Skeletal muscle satellite cell (primary cell): ENCODE measurements around the gene ADGRV1.

Experiments
- H3K27me3 ChIP-seq: 2 replicates; pipeline ENCODE4 v1.7.0; 2013; ENCODE audit warnings: low read length; ENCODE audit not compliant: control insufficient read depth, insufficient read depth
- H3K36me3 ChIP-seq: 2 replicates; pipeline ENCODE4 v1.7.0; 2013; ENCODE audit warnings: mild to moderate bottlenecking, control low read depth, low read length; ENCODE audit not compliant: insufficient read depth
- H3K4me1 ChIP-seq: 2 replicates; pipeline ENCODE4 v1.7.0; 2013; ENCODE audit warnings: low read length; ENCODE audit not compliant: control insufficient read depth, insufficient read depth
- H3K4me2 ChIP-seq: 2 replicates; pipeline ENCODE4 v1.7.0; 2013; ENCODE audit warnings: mild to moderate bottlenecking, low read length
- H3K4me3 ChIP-seq: 2 replicates; pipeline ENCODE4 v1.7.0; 2013; ENCODE audit warnings: low read length
- H3K9ac ChIP-seq: 2 replicates; pipeline ENCODE4 v1.7.0; 2013; ENCODE audit warnings: mild to moderate bottlenecking, low read depth, low read length, moderate library complexity
- H3K9me3 ChIP-seq: replicated peaks from 2 replicates; pipeline ENCODE4 v1.7.0; 2013; ENCODE audit warnings: mild to moderate bottlenecking, control low read depth, low read length

ADGRV1 gene

GRCh38 chr5:90901261-90901660 is 342.7 kb downstream of the ADGRV1 start:
- H3K27me3 ChIP-seq = no peaks in the 10 kb centered on the region
- H3K9ac ChIP-seq = no peak overlapping the region
- H3K36me3 ChIP-seq = no peaks in the 10 kb centered on the region
- H3K9me3 ChIP-seq = no peaks in the 10 kb centered on the region
- no peaks in the 10 kb centered on the region for H3K4me1 ChIP-seq
- no peak overlapping the region for H3K4me2 ChIP-seq
- no peak overlapping the region for H3K4me3 ChIP-seq

GRCh38 chr5:90902170-90902569 is 343.6 kb downstream of the ADGRV1 start:
- Histone ChIP-seq H3K4me1 (no peaks in the 10 kb centered on the region), H3K9me3 (no peaks in the 10 kb centered on the region), H3K4me2 (no peak overlapping the region), H3K36me3 (no peaks in the 10 kb centered on the region), H3K9ac (no peak overlapping the region), H3K27me3 (no peaks in the 10 kb centered on the region), H3K4me3 (no peak overlapping the region)

DNA sequence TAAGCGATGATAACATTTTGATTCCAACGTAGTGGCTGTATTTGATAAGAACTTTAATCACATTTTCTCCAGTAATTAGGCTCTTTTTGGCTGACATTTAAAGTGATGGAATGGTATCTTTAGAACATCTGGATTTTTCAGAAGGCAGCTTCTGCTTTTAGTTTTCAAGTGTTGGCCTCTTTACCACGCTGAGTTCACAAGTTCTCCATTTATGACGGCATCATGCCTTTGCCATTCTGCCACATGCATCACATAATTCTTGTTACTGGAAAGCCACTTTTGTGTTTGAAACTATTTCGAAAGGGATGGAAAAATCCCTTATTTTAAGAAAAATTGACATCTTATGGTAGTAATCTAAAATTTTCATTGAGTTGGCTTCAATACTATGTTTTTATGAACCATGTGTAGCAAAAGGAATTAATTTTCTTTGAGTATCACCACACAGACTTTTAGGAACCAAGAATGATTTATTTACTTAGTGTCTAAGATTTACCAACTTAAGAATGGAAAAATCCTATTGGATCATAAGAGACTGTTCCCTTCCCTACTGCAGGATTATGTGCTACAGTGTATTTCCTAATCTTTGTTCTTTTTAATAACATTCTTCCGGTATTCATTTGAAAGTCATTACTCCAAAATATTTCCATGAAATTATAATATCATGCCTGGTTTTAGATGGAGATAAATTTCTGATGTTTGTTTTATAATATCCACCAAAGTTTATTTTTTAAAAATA is 344.2 kb downstream of the ADGRV1 start:
- H3K9ac ChIP-seq = no peak overlapping the region
- H3K4me2 ChIP-seq = no peak overlapping the region
- no peaks in the 10 kb centered on the region for H3K36me3 ChIP-seq
- no peaks in the 10 kb centered on the region for H3K4me1 ChIP-seq
- no peaks in the 10 kb centered on the region for H3K27me3 ChIP-seq
- no peak overlapping the region for H3K4me3 ChIP-seq
- no peaks in the 10 kb centered on the region for H3K9me3 ChIP-seq

DNA sequence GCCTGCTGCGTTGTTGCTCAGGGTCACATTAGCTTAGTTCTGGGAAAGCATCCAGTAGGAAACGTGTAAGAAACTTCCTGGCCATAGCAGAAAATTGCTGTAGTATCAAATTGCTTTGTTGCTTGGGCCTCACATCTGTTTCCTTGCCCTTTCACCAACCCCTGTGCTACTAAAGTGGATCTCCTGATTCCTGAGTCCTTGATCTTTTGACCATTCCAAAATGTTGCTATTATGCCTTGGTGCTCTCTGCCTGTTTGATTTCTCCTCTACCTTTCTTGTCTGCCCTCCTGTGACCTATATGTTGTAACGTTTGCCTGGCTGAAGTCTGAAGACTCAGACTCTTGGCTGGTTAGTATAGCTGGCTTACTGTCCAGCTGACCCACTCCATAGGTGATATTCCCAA is 350.5 kb downstream of the ADGRV1 start:
- Histone ChIP-seq H3K4me3 (no peak overlapping the region), H3K4me2 (no peak overlapping the region), H3K4me1 (peaks cover 6% of the 10 kb centered on the region), H3K36me3 (no peaks in the 10 kb centered on the region), H3K27me3 (no peaks in the 10 kb centered on the region), H3K9me3 (no peaks in the 10 kb centered on the region), H3K9ac (no peak overlapping the region)

- H3K27me3 ChIP-seq = no peaks in the 10 kb centered on the region
- peaks cover 6% of the 10 kb centered on the region for H3K4me1 ChIP-seq
- H3K9me3 ChIP-seq = no peaks in the 10 kb centered on the region
- H3K4me2 ChIP-seq = no peak overlapping the region
- H3K36me3 ChIP-seq = no peaks in the 10 kb centered on the region
- no peak overlapping the region for H3K9ac ChIP-seq
- no peak overlapping the region for H3K4me3 ChIP-seq
Measured at GRCh38 chr5:90909940-90910339, 351.3 kb downstream of the ADGRV1 start.

DNA sequence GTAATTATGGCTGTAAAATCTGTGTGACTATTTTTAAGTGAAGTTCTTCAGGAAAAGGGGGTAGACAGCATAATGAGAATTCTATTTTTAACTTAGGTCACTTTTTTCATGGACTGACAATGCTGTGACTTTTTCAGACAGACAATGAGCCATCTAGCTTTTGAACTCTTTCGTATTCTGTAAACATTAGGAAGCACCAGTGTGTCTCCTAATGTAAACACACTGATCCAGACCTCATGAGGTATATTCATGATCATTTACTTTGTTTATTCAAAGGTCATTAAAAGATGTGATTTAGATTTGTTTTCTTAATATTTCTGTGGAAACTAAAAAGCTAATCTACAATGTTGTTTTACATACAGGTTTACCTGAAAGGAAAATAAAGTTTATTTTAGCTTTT is 352.6 kb downstream of the ADGRV1 start:
- H3K4me2 ChIP-seq = no peak overlapping the region
- H3K4me1 ChIP-seq = peaks cover 6% of the 10 kb centered on the region
- H3K9ac ChIP-seq = no peak overlapping the region
- H3K4me3 ChIP-seq = no peak overlapping the region
- H3K27me3 ChIP-seq = no peaks in the 10 kb centered on the region
- no peaks in the 10 kb centered on the region for H3K9me3 ChIP-seq
- H3K36me3 ChIP-seq = no peaks in the 10 kb centered on the region

GRCh38 chr5:90912476-90912875 is 353.9 kb downstream of the ADGRV1 start:
- H3K4me2 ChIP-seq = no peak overlapping the region
- H3K9ac ChIP-seq = no peak overlapping the region
- no peaks in the 10 kb centered on the region for H3K36me3 ChIP-seq
- H3K9me3 ChIP-seq = no peaks in the 10 kb centered on the region
- H3K4me1 ChIP-seq = peaks cover 6% of the 10 kb centered on the region
- H3K27me3 ChIP-seq = no peaks in the 10 kb centered on the region
- H3K4me3 ChIP-seq = no peak overlapping the region

GRCh38 chr5:90915393-90915792 is 356.8 kb downstream of the ADGRV1 start:
- Histone ChIP-seq H3K4me1 (no peaks in the 10 kb centered on the region), H3K4me3 (no peak overlapping the region), H3K9ac (no peak overlapping the region), H3K9me3 (no peaks in the 10 kb centered on the region), H3K4me2 (no peak overlapping the region), H3K27me3 (no peaks in the 10 kb centered on the region), H3K36me3 (no peaks in the 10 kb centered on the region)

GRCh38 chr5:90916947-90917800 is 358.6 kb downstream of the ADGRV1 start:
- Histone ChIP-seq H3K4me3 (no peak overlapping the region), H3K27me3 (no peaks in the 10 kb centered on the region), H3K4me2 (no peak overlapping the region), H3K4me1 (no peaks in the 10 kb centered on the region), H3K36me3 (no peaks in the 10 kb centered on the region), H3K9ac (no peak overlapping the region), H3K9me3 (no peaks in the 10 kb centered on the region)

- H3K4me3 ChIP-seq = no peak overlapping the region
- no peak overlapping the region for H3K4me2 ChIP-seq
- H3K9me3 ChIP-seq = no peaks in the 10 kb centered on the region
- no peak overlapping the region for H3K9ac ChIP-seq
- no peaks in the 10 kb centered on the region for H3K27me3 ChIP-seq
- no peaks in the 10 kb centered on the region for H3K4me1 ChIP-seq
- H3K36me3 ChIP-seq = no peaks in the 10 kb centered on the region
Measured at GRCh38 chr5:90917928-90918668, 359.5 kb downstream of the ADGRV1 start.

DNA sequence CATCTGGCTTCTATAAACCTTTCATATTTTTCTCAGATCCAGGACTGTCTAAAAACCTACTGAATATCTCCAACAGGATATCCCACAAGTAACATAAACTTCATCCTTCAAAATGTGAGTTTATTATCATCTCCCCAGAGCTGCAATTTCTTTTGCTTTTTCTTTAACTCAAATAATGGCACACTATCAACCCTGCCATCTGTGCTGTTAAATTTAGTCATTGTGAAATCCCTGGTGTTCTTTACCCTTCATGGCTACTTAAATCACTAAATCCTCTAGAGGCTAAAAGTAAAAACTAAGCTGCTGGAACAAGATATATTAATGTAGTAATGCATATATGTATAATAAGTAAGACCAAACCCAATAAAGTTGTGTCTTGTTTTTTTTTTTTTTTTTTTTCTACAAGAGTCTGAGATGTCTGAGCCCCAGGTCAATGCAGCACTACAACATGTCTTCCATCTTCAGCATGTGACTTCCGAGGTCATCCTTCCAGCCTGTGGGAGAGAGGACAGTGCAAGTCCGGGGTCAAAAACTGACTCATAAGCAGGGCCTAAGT is 362.9 kb downstream of the ADGRV1 start:
- H3K4me1 ChIP-seq = no peaks in the 10 kb centered on the region
- no peaks in the 10 kb centered on the region for H3K36me3 ChIP-seq
- H3K4me2 ChIP-seq = no peak overlapping the region
- H3K27me3 ChIP-seq = no peaks in the 10 kb centered on the region
- no peak overlapping the region for H3K9ac ChIP-seq
- no peak overlapping the region for H3K4me3 ChIP-seq
- no peaks in the 10 kb centered on the region for H3K9me3 ChIP-seq
